ENCODE data around the gene CAMK1D.
"Not testable (repeated sequence)": the region's sequence is repeated elsewhere in the genome, so short reads cannot be mapped to it uniquely, and the experiment has no call there.

The CAMK1D gene

DNA sequence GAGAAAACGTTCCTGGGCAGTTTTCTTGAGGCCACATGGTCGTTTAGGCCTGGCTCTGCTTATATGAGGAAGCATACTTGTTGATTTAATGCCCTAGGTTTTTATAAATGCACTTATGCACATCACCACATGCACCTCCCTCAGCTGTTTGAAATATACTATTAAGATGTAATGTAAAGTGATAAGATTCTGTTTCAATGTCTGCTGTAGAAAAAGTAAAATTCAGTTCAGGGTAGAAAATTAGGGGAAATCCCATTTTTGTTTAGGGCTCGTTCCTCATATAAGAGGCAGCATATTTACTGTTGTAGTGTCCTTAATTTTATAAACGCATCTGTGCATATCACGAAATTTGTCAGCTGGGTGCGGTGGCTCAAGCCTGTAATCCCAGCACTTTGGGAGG lies 7.8 kb upstream of the CAMK1D start:
- no peak for DNase-seq

DNA sequence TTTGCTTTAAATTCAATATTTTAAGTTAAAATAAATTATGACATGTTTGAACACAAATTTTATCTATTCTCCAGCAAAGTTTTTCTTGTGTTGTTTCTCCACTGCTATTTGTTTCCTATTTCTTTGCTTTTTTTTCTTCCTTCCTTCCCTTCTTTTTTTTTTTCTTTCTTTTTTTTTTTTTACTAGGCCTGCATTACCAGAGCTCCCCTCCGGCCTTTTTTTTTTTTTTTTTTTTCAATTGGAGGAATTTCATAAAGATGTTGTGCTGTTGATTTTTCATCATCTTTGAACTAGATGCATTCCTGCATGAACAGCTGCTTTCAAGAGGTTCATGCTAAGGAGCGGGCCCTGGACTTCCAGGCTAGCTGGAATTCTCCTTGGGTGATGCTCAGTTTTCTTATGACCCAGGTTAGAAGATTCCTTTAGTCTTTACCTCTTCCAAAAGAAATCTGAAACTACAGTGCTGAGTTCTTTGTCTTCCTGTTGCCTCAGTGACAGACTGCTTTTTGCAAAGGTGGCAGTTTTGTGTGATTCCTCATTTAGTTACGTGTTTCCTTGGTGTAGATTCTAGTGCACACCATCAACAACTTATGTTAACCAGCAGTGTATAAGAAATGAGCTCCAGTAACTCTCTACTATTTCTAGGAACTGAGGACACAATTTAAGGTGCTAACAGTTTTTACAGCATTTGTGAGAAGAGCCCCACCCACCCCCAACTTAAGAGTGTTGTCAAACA lies 4.8 kb upstream of the CAMK1D start:
- no peak for DNase-seq

DNA sequence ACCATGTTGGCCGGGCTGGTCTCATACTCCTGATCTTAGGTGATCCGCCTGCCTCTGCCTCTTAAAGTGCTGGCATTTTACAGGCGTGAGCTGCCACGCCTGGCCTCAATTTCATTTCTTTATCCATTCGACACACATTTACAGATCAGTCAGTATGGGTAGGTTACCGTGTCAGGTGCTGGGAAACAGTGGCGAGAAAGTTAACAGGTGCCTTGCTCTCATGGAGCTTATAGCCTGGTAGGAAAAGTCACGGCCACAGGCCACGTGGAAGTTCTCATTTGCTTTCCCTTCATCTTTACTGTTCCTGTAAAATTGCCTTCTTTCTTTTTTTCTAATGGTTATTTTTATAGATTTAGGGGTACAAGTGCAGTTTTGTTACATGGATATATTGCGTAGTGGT lies 2.6 kb upstream of the CAMK1D start:
- DNase-seq = no peak

DNA sequence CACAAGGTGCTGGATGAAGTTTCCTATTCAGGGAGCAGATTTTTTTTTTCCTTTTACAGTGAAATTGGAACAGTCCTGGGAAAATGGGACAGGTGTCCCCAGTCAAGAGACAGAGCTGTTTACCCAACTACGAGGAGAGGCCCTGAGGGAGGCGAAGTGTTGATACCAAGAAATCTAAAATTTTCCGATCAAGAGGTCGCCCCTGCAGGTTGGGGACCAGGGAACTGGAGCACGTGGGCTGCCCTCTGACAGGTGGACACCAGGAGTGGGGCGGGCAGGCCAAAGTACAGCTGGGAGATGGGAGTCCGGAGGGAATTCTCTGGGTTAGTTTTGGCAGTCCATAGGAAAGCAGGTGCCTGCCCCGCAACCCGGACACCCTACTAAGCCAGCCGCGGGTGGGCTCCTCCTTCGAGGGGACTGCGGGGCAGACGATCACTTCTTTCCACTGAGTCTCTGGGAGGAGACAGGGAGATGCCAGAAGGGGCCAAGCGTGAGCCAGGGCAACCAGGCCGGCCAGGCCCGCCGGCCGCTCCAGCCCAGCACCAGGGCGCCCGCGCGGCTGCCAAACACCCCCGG lies 965 bp upstream of the CAMK1D start:
- DNase-seq = no peak

GRCh38 chr10:12349629-12350166 lies 351 bp downstream of the CAMK1D start:
- DNase-seq = no peak

GRCh38 chr10:12350167-12350872 lies 973 bp downstream of the CAMK1D start:
- peak; percentile 11 for DNase-seq

- no peak for DNase-seq
These were observed 1.6 kb downstream of the CAMK1D start for GRCh38 chr10:12350925-12351324.

DNA sequence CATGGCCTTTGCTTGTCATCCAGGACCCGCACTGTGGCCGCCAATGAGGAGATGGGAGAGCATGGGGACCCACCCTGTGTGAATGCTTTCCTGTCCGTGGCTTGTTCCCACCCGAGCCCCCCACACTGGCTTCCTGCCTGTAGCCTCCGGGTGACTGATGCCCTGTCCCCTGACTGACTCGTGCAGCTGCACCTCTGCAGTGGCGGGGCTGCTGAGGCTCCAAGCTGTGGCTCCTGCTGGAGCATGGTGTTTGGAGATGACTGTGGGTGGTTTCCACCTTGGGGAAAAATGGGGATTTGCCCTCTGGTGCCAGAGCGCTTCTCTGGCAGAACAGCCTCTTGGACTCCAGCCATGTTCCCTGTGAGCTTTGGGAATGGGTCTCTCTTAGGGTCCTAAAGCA lies 2.1 kb downstream of the CAMK1D start:
- peak; percentile 3 for DNase-seq

DNA sequence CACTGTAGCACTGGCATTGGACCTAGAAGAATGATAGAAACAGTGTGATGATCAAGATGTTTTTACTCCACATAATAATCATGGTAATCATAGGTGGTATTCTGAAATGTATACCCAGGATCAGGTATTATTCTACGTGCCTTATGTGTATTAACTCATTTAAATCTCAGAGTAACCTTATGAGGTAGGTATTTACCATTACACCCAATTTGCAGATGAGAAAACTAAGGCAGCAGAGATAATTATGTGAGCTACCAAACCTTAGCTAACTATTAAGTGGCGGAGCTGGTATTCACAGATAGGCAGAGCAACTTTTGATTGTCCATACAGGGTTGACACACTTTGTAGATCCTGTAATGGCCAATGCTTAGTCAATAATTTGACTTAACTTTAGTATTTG lies 2.5 kb downstream of the CAMK1D start:
- no peak for DNase-seq

DNA sequence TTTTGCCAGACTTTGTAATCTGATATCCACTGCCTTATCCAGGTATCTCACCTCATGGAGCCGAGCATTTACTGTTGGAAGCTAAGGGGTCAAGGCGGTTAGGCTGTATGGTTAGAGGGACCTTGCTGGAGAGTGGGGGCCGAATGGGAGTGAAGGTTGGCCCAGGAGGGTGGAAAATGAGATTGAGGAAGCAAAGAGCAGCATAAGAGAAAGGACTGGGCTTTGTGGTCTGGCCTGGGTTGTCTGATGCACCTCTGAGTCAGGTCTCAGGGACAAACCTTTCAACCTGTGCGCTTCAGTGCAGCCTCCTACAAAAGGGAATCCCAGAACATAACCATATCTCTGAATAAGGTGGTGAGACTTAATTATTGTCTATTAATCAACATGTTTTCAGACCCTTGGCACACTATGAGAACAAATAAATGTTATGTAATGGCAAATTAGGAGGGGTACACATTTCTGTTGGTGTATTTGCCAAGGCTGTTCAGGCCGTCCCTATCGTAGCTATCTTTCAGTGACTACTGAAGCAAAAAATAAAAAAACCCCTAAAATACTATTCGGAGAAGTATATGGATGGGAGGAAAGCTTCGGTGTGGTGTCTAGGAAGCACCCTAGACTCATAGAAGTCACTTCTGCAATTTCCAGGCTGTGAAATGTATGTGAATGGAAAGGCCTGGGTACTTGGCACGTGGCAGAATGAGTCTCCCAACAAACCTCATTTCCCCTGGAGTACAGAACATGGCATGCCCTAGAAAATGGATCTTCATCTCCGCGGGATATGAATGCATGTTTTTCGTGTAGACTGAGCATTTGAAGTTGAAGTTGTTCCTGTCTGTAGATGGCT lies 4.3 kb downstream of the CAMK1D start:
- DNase-seq = no peak

- not testable (repeated sequence) for DNase-seq
These were observed 5.3 kb downstream of the CAMK1D start for GRCh38 chr10:12354696-12355095.

GRCh38 chr10:12355384-12355783 lies 6.0 kb downstream of the CAMK1D start:
- DNase-seq = no peak

DNA sequence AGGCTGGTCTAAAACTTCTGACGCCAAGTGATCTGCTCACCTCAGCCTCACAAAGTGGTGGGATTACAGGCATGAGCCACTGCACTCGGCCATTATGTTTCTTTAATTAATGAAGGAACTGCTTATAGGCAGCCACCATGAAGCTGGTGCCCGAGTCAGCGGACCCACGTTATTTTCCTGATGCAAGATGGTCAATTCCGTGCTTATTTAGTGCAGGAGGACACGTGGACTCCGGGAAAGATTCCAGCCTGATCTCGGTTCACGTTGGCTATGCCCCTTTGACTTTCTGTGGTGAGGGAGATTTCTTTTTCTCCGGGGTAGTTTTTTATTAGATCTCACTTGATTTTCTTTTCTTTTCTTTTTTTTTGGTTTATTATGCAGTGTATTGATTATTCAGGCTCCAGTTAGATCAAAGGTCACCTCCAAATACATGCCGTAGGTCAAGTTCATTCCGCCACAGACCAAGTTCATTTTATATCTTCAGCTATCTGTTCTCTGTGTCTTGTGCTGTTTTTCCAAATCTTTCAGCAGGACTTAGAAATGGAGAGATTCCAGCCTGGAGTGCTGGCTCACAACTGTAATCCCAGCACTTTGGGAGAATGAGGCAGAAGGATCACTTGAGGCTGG lies 8.3 kb downstream of the CAMK1D start:
- DNase-seq = no peak

DNA sequence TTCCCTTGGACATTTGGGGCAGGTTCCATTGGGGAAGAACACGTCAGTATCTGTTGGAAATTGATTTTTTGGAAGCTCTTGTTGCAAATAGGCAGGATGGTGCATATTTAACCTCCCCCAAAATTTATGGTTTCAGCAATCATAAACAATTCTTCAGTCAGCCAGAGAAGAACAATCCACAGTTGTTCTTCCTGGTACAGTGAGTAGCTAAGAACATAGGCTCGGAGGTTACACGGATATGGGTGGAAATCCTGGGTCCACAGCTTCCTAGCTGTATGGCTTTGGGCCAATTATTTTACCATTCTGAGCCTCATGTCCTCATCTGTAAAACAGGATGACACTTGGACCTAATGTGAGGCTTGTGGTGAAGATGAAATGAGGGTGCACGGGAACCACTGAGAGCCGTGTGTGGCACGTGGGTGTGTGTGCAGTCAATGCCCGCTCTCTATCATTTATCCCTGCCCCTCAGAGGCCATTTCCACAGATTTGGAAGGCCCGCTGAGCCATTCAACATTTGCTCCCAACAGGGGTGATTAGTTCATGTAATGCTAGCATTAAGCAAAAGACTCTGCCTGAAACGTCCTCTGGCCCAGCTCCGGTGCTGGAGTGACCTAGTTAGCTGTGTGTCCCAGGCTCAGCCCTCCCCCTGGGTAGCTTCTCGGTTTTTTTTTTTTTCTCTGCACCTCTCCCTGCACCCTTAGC lies 9.7 kb downstream of the CAMK1D start:
- DNase-seq = no peak

GRCh38 chr10:12360461-12360860 lies 11.1 kb downstream of the CAMK1D start:
- no peak for DNase-seq

DNA sequence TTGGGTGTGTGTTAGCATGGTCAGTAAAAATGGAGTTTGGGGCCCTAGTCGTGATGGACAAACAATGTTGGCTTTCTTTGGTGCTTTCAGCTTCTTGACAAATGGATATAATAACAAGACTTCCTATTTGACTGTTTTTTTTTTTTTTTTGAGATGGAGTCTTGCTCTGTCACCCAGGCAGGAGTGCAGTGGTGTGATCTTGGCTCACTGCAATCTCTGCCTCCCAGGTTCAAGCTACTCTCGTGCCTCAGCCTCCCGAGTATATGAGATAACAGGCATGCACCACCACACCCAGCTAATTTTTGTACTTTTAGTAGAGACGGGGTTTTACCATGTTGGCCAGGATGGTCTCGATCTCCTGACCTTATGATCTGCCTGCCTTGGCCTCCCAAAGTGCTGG lies 11.8 kb downstream of the CAMK1D start:
- not testable (repeated sequence) for DNase-seq

GRCh38 chr10:12364559-12364958 lies 15.2 kb downstream of the CAMK1D start:
- no peak for DNase-seq

GRCh38 chr10:12367272-12367671 lies 17.9 kb downstream of the CAMK1D start:
- no peak for DNase-seq

DNA sequence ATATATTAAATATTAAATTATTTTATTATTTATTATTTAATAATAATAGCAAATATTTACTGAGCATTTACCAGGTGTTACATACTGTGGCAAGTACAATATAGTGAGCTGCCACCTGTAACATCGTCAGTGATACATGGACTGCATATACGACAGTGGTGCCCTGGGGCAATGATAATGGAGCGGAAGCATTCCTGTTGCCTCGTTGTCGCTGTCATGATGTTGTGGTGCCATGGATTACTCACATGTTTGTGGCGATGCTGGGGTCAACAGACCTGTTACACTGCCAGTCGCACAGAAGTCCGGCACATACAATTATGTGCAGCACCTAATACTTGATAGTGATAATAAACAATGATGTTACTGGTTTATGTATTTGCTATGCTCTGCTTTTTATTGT lies 20.6 kb downstream of the CAMK1D start:
- no peak for DNase-seq

- DNase-seq = no peak
These were observed 23.5 kb downstream of the CAMK1D start for GRCh38 chr10:12372846-12373245.

GRCh38 chr10:12375076-12375504 lies 25.7 kb downstream of the CAMK1D start:
- no peak for DNase-seq

DNA sequence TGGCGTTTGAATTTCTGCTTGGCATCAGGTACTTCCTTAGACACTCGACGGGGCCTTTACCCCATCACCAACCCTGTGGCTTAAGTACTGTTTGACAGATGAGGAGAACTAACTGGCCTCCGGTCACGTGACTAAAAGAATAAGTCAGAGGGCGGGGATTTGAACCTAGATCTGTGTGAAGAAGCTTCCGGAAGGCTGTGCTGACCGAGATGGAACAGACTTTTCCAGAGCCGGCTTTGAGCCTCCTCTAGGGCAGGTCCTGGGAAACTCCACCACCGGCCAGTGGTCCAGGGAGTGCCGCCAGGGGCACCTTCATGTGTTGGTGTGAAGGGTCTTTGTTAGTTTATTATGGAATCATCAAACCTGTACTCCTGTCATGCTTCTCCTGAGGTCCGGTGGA lies 26.9 kb downstream of the CAMK1D start:
- DNase-seq = no peak

All from NCI-H748 treated with DMSO at 0.1 percent for 48 hours (cell line).